ENCODE data around the gene OSBPL8.
"Not testable (repeated sequence)": the region's sequence is repeated elsewhere in the genome, so short reads cannot be mapped to it uniquely, and the experiment has no call there.

Gene OSBPL8

DNA sequence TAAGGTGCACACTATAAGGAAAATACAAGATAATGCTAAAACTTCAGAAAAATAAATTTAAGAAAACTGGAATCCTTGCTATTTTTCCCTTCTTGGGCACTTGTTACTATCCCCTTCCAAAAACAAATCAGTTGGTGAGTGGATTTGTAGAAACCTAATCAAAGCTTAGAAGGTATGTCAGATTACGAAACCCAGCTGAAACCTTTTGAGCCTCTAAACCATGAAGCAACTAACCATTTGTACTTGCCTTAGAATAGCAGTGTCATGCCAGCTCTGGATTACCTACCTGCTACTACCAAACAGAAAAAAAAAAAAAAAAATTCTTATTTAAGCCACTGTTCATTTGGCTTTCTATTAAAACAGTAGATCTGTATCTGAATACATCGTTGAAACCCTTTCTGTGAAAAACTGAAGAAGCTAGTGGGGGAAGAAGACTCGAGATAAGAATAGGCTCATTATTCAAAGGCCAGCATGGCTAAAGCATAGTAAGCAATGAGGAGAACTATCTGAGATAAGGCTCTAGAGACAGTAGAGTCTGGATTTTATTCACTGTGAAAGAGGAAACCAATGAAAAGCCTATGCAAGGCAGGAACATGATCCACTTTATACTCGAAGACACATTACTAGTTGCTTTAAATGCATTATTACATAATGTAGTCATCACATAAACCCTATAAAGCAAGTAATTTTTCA lies 30.2 kb downstream of the OSBPL8 start:
- TF ChIP-seq, protein P1, sequence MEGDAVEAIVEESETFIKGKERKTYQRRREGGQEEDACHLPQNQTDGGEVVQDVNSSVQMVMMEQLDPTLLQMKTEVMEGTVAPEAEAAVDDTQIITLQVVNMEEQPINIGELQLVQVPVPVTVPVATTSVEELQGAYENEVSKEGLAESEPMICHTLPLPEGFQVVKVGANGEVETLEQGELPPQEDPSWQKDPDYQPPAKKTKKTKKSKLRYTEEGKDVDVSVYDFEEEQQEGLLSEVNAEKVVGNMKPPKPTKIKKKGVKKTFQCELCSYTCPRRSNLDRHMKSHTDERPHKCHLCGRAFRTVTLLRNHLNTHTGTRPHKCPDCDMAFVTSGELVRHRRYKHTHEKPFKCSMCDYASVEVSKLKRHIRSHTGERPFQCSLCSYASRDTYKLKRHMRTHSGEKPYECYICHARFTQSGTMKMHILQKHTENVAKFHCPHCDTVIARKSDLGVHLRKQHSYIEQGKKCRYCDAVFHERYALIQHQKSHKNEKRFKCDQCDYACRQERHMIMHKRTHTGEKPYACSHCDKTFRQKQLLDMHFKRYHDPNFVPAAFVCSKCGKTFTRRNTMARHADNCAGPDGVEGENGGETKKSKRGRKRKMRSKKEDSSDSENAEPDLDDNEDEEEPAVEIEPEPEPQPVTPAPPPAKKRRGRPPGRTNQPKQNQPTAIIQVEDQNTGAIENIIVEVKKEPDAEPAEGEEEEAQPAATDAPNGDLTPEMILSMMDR (conservative IDR thresholded peaks at IDR 0.05): no peak
- H3K27ac ChIP-seq: no peak overlapping the region

DNA sequence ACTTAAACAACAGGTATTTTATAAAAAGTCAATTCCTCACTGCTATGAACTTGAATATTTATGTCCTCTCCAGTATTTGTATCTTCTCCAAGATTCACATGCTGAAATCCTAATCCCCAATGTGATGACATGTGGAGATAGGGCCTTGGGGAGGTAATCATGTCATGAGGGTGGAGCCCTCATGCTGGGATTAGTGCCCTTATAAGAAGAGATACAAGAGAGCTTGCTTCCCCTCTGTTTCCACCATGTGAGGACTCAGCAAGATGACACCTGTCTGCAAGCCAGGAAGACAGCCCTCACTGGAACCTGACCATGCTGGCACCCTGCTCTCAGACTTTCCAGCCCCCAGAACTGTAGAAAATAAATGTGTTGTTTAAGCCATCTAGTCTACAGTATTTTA lies 36.2 kb downstream of the OSBPL8 start:
- H3K27ac ChIP-seq: no peak overlapping the region
- TF ChIP-seq, protein P1 (conservative IDR thresholded peaks at IDR 0.05): no peak

DNA sequence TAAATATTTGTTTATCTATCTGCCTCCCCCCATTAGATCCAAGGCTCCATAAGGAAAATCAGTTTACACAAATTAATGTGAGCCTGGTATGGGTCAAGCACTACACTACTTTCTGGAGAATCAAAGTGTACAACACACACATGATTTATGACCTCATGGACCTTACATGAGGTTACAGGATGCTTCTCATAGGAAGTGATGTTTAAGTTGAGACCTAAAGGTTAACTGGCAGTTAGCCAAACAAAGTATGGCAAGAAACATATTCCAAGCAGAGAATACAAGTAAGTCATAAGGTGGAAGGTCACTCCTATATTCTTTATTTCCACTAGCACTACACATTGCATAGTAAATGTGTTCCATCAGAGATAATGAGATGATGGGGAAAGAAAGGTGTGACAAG lies 39.2 kb downstream of the OSBPL8 start:
- H3K27ac ChIP-seq: no peak overlapping the region
- TF ChIP-seq, protein P1 (conservative IDR thresholded peaks at IDR 0.05): no peak

DNA sequence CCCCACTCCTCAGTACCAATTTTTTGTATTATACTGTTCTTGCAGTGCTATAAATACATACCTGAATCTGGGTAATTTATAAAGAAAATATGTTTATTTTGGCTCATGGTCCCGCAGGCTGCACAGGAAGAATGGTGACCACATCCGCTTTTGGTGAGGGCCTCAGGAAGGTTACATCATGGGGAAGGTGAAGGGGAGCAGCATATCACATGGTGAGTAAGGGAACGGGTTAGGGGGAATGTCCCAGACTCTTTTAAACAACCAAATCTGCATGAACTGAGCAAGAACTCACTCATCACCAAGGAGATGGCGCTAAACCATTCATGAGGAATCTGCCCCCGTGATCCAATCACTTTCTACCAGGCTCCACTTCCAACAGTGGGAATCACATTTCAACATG lies 40.0 kb downstream of the OSBPL8 start:
- no peak overlapping the region for H3K27ac ChIP-seq
- TF ChIP-seq, protein P1 (conservative IDR thresholded peaks at IDR 0.05): no peak

DNA sequence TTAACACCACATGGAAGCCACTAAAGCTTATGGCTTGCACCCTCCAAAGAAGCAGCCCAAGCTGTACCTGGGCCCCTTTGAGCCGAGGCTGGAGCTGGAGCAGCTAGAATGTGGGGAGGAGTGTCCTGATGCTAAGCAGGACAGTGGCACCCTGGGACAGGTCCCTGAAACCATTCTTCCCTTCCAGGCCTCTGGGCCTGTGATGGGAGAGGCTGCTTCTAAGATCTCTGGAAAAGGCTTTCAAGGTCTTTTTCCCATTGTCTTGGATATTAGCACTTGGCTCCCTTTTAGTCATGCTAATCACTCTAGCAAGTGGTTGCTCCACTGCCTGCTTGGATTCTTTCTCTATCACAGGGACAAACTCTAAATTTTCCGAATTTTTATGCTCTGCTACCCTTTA lies 40.9 kb downstream of the OSBPL8 start:
- H3K27ac ChIP-seq: no peak overlapping the region
- TF ChIP-seq, protein P1 (conservative IDR thresholded peaks at IDR 0.05): no peak

DNA sequence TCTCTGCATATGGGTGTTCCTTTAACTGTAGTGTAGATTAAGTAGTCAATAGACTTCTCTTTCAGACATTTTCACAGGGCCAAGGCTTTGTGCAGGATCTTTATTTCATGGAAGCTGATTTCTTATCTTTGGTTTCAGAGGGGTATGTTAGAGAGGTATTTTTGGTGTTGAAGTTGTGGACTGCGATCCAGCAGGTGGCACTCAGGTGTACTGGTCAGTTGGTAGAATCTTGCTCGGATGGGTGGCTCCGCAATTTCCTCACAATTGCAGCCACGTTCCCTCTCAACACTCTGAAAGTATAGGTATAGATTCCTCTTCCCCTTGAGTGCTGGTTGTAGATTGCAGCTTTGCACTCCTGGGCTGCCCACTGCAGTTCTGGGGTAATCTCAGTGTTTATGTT lies 44.3 kb downstream of the OSBPL8 start:
- no peak overlapping the region for H3K27ac ChIP-seq
- TF ChIP-seq, protein P1 (conservative IDR thresholded peaks at IDR 0.05): no peak; the same call in 1 of the 2 replicates

DNA sequence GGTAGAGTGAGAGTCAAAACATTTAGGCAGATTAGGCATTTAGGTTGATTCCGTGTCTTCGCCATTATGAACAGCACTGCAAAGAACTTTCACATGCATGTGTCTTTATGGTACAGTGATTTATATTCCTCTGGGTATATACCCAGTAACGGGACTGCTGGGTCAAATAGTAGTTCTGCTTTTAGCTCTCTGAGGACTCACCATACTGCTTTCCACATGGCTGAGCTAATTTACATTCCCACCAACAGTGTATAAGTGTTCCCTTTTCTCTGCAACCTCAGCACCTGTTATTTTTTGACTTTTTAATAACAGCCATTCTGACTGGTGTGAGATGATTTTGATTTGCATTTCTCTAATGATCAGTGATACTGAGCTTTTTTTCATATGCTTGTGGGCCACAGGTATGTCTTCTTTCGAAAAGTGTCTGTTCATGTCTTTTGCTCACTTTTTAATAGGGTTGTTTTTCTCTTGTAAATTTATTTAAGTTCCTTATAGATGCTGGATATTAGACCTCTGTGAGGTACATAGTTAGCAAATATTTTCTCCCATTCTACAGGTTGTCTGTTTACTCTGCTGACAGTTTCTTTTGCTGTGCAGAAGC lies 48.4 kb downstream of the OSBPL8 start:
- H3K27ac ChIP-seq: not testable (repeated sequence)
